ENCODE results near the gene CITED1.

Gene CITED1

DNA sequence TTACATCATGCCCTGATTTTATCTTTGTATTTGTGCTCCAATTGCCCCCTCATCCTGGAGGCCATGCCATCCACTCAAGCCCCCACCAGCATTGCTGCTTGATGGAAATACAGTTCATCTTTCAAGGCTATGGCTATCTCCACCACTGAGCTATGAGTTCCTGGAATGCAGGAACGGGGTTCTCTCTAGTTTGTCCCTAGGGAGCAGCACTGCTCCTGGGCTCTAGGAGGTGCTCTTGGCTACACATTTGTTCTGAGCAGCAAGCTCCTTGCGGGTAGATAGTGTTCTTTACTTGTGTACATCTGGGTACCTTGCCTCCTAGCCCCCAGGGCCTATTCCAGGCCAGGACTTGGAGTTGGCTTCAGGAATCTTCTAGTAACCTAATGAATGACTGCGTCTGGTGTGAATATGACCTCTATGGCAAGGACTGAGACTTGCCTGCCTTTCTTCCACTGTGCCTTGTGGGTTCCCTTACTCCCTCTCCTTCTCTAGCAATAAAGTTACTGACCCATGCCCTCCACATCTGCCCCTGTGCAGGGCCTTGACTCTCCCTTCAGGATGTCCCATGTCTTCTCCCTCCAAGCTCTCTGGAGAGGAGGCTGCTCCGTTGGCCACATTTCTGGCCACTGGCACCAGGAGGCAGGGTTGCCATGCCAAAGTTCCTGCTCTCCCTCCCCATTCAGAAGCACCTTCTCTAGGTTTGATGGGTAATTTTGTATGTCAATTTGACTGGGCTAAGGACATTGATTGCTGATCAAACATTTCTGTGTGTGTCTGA, 7.6 kb downstream of the CITED1 start:
- DNase-seq = peak; percentile 17

DNA sequence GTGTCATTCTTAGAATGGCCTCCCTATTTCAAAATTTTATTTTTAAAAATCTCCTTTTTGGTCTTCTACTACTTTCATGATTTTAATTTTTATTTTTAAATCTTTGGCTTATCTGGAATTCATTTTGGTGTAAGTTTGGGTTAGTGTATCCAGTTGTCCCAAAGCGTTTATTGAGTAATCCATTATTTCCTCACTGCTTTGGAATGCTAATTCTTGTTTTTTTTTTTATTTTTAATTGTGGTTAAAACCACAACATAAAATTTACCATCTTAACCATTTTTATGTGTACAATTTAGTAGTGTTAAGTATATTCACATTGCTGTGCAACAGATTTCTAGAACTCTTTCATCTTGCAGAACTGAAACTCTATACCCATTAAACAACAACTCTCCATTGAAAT, 8.7 kb downstream of the CITED1 start:
- no peaks in the 10 kb centered on the region for H3K27me3 ChIP-seq (replicated peaks; ENCODE audit: insufficient read depth, low read length)
- no peak overlapping the region for H3K4me3 ChIP-seq (ENCODE audit: low read length)
- no peaks in the 10 kb centered on the region for H3K9me2 ChIP-seq (replicated peaks; ENCODE audit: insufficient read depth, low read length)

More for the DNA sequence above, 7.6 kb downstream of the CITED1 start:
- Histone ChIP-seq H3K4me3 (ENCODE audit: low read length) (no peak overlapping the region), H3K79me2 (ENCODE audit: low read length) (no peaks in the 10 kb centered on the region), H3K4me1 (ENCODE audit: low read length) (no peaks in the 10 kb centered on the region), H3K36me3 (replicated peaks; ENCODE audit: insufficient read depth, low read length) (no peaks in the 10 kb centered on the region), H2AFZ (ENCODE audit: low read length) (no peak overlapping the region), H3F3A (ENCODE audit: insufficient read depth, low read length) (no peaks in the 10 kb centered on the region), H3K9me2 (replicated peaks; ENCODE audit: insufficient read depth, low read length) (no peaks in the 10 kb centered on the region), H3K4me2 (ENCODE audit: low read depth, low read length) (no peak overlapping the region), H3K9ac (ENCODE audit: low read length) (no peak overlapping the region), H4K20me1 (ENCODE audit: insufficient read depth, low read length) (no peaks in the 10 kb centered on the region), H3K9me3 (replicated peaks; ENCODE audit: insufficient read depth, low read length) (no peaks in the 10 kb centered on the region), H3K27ac (ENCODE audit: low read length) (no peak overlapping the region), H3K27me3 (replicated peaks; ENCODE audit: insufficient read depth, low read length) (no peaks in the 10 kb centered on the region)
- TF ChIP-seq, protein P1, sequence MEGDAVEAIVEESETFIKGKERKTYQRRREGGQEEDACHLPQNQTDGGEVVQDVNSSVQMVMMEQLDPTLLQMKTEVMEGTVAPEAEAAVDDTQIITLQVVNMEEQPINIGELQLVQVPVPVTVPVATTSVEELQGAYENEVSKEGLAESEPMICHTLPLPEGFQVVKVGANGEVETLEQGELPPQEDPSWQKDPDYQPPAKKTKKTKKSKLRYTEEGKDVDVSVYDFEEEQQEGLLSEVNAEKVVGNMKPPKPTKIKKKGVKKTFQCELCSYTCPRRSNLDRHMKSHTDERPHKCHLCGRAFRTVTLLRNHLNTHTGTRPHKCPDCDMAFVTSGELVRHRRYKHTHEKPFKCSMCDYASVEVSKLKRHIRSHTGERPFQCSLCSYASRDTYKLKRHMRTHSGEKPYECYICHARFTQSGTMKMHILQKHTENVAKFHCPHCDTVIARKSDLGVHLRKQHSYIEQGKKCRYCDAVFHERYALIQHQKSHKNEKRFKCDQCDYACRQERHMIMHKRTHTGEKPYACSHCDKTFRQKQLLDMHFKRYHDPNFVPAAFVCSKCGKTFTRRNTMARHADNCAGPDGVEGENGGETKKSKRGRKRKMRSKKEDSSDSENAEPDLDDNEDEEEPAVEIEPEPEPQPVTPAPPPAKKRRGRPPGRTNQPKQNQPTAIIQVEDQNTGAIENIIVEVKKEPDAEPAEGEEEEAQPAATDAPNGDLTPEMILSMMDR (IDR thresholded peaks at IDR 0.05; ENCODE audit: low read length) = peak; percentile 35
- TF ChIP-seq EZH2phosphoT487 (IDR thresholded peaks at IDR 0.05; ENCODE audit: low read length) = no peak

DNA sequence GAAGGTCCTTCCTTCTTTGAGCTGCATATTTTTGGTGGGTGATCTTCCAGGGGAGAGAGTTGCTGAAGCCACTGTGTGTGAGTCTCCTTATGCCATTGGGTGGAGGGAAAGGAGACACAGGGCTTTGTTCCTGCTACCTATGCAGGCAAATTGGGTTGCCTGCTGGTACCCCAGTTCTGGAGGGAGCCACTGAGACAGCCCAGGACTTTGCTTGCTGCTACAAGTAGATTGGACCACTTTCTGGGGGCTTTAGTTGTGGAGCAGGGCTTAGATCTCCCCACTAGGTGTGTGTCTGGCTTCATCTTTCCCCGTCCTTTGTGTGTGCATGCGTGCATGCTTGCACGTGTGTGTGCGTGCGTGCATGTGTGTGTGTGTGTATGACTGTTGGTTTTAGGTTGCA, 10.0 kb downstream of the CITED1 start:
- no peaks in the 10 kb centered on the region for H4K20me1 ChIP-seq (ENCODE audit: insufficient read depth, low read length)
- H3K9me2 ChIP-seq (replicated peaks; ENCODE audit: insufficient read depth, low read length) = no peaks in the 10 kb centered on the region
- H3K27ac ChIP-seq (ENCODE audit: low read length) = no peak overlapping the region
- H3K79me2 ChIP-seq (ENCODE audit: low read length) = no peaks in the 10 kb centered on the region
- H2AFZ ChIP-seq (ENCODE audit: low read length) = no peak overlapping the region
- no peak for TF ChIP-seq EZH2 (optimal IDR thresholded peaks at IDR 0.05; ENCODE audit: low read depth, low read length)
- TF ChIP-seq EZH2phosphoT487 (IDR thresholded peaks at IDR 0.05; ENCODE audit: low read length) = no peak
- TF ChIP-seq, protein P1 (IDR thresholded peaks at IDR 0.05; ENCODE audit: low read length) = no peak
- no peaks in the 10 kb centered on the region for H3K36me3 ChIP-seq (replicated peaks; ENCODE audit: insufficient read depth, low read length)
- no peak overlapping the region for H3K9ac ChIP-seq (ENCODE audit: low read length)
- no peak overlapping the region for H3K4me2 ChIP-seq (ENCODE audit: low read depth, low read length)
- H3K4me3 ChIP-seq (ENCODE audit: low read length) = no peak overlapping the region
- no peaks in the 10 kb centered on the region for H3K4me1 ChIP-seq (ENCODE audit: low read length)
- H3K27me3 ChIP-seq (replicated peaks; ENCODE audit: insufficient read depth, low read length) = no peaks in the 10 kb centered on the region
- H3F3A ChIP-seq (ENCODE audit: insufficient read depth, low read length) = no peaks in the 10 kb centered on the region
- H3K9me3 ChIP-seq (replicated peaks; ENCODE audit: insufficient read depth, low read length) = no peaks in the 10 kb centered on the region
- no peak for DNase-seq

More for the DNA sequence above, 8.7 kb downstream of the CITED1 start:
- Histone ChIP-seq H3K9ac (ENCODE audit: low read length) (no peak overlapping the region), H4K20me1 (ENCODE audit: insufficient read depth, low read length) (no peaks in the 10 kb centered on the region), H2AFZ (ENCODE audit: low read length) (no peak overlapping the region), H3K9me3 (replicated peaks; ENCODE audit: insufficient read depth, low read length) (no peaks in the 10 kb centered on the region), H3F3A (ENCODE audit: insufficient read depth, low read length) (no peaks in the 10 kb centered on the region), H3K4me1 (ENCODE audit: low read length) (no peaks in the 10 kb centered on the region), H3K27ac (ENCODE audit: low read length) (no peak overlapping the region), H3K36me3 (replicated peaks; ENCODE audit: insufficient read depth, low read length) (no peaks in the 10 kb centered on the region), H3K4me2 (ENCODE audit: low read depth, low read length) (no peak overlapping the region), H3K79me2 (ENCODE audit: low read length) (no peaks in the 10 kb centered on the region)
- TF ChIP-seq, protein P1 (IDR thresholded peaks at IDR 0.05; ENCODE audit: low read length) = no peak
- TF ChIP-seq EZH2 (optimal IDR thresholded peaks at IDR 0.05; ENCODE audit: low read depth, low read length) (no peak), EZH2phosphoT487 (IDR thresholded peaks at IDR 0.05; ENCODE audit: low read length) (no peak)
- no peak for DNase-seq

Measured in MM.1S (cell line).